Measurements from ENCODE around the gene PHLDA3. TPM values are rescaled to one million over a fixed set of nuclear protein-coding genes. Genes with fewer than 3 reads are reported as not detected.

PHLDA3 gene
- total RNA-seq, 1 experiment from 2014 or later: 10.5 TPM

GRCh38 chr1:201513498-201514243 lies 44.7 kb upstream of the PHLDA3 start:
- no peak overlapping the region for H3K4me3 ChIP-seq (ENCODE audit: low read depth, low read length)
- no peaks in the 10 kb centered on the region for H3K9me3 ChIP-seq
- no peak overlapping the region for H3K27ac Mint-ChIP-seq (ENCODE audit: unreplicated experiment)
- H3K36me3 ChIP-seq (ENCODE audit: control insufficient read depth, insufficient read depth, low read length): no peaks in the 10 kb centered on the region
- H3K27me3 Mint-ChIP-seq (ENCODE audit: insufficient read depth, unreplicated experiment): no peaks in the 10 kb centered on the region
- DNase-seq: no peak
- peaks cover 53% of the 10 kb centered on the region for H3K4me1 Mint-ChIP-seq (ENCODE audit: low read depth, unreplicated experiment)
- peaks cover 69% of the 10 kb centered on the region for H3K4me1 ChIP-seq
- H3K27me3 ChIP-seq (replicated peaks; ENCODE audit: control insufficient read depth, insufficient read depth, low read length): no peaks in the 10 kb centered on the region
- CTCF ChIA-PET: interaction anchor here (0.7 to 5.7 kb wide), 22 partner anchors 8 to 278 kb away, joined by 3 to 198 read pairs (median 6); partner anchors contain the start of gene PHLDA3
- intact Hi-C loops (cut with micrococcal nuclease; ENCODE audit: unreplicated experiment): loop anchor here (1.0 kb wide), 4 partner anchors 10 to 78 kb away; no protein-coding TSS in a partner anchor
- no TSS peak for BruUV-seq (replicated peaks)
- H3K9me3 Mint-ChIP-seq (ENCODE audit: unreplicated experiment): no peaks in the 10 kb centered on the region
- no peak overlapping the region for H3K4me3 Mint-ChIP-seq (ENCODE audit: unreplicated experiment)
- no peak for TF ChIP-seq CTCF (IDR thresholded peaks at IDR 0.05; ENCODE audit: insufficient read depth in 1 of 2, low read depth in 1 of 2, low read length in 1 of 2, severe bottlenecking in 1 of 2, unreplicated experiment in 1 of 2)
- POLR2A ChIA-PET: interaction anchor here (1.4 to 1.7 kb wide), 2 partner anchors 10 to 33 kb away, joined by 5 to 12 read pairs; no protein-coding TSS in a partner anchor
- no peaks in the 10 kb centered on the region for H3K36me3 Mint-ChIP-seq (ENCODE audit: insufficient read depth, unreplicated experiment)

GRCh38 chr1:201511941-201512539 lies 43.1 kb upstream of the PHLDA3 start:
- ChIA-PET POLR2A (interaction anchor here (1.4 to 1.7 kb wide), 2 partner anchors 9 to 32 kb away, joined by 5 to 12 read pairs; no protein-coding TSS in a partner anchor), CTCF (interaction anchor here (0.6 to 5.7 kb wide), 13 partner anchors 9 to 337 kb away, joined by 3 to 198 read pairs (median 5); no protein-coding TSS in a partner anchor)
- Mint-ChIP-seq H3K4me3 (ENCODE audit: unreplicated experiment) (no peak overlapping the region), H3K27ac (ENCODE audit: unreplicated experiment) (no peak overlapping the region), H3K4me1 (ENCODE audit: low read depth, unreplicated experiment) (peaks cover 43% of the 10 kb centered on the region), H3K36me3 (ENCODE audit: insufficient read depth, unreplicated experiment) (no peaks in the 10 kb centered on the region), H3K9me3 (ENCODE audit: unreplicated experiment) (no peaks in the 10 kb centered on the region), H3K27me3 (ENCODE audit: insufficient read depth, unreplicated experiment) (no peaks in the 10 kb centered on the region)
- H3K4me1 ChIP-seq: peaks cover 57% of the 10 kb centered on the region
- intact Hi-C loops (cut with micrococcal nuclease; ENCODE audit: unreplicated experiment): no loop called here
- TF ChIP-seq CTCF (IDR thresholded peaks at IDR 0.05; ENCODE audit: insufficient read depth in 1 of 2, low read depth in 1 of 2, low read length in 1 of 2, severe bottlenecking in 1 of 2, unreplicated experiment in 1 of 2): no peak
- BruUV-seq (replicated peaks): no TSS peak
- no peak for DNase-seq
- H3K27me3 ChIP-seq (replicated peaks; ENCODE audit: control insufficient read depth, insufficient read depth, low read length): no peaks in the 10 kb centered on the region
- H3K4me3 ChIP-seq (ENCODE audit: low read depth, low read length): no peak overlapping the region
- no peaks in the 10 kb centered on the region for H3K36me3 ChIP-seq (ENCODE audit: control insufficient read depth, insufficient read depth, low read length)
- H3K9me3 ChIP-seq: no peaks in the 10 kb centered on the region

GRCh38 chr1:201511396-201511940 lies 42.5 kb upstream of the PHLDA3 start:
- no TSS peak for BruUV-seq (replicated peaks)
- Histone ChIP-seq H3K36me3 (ENCODE audit: control insufficient read depth, insufficient read depth, low read length) (no peaks in the 10 kb centered on the region), H3K27me3 (replicated peaks; ENCODE audit: control insufficient read depth, insufficient read depth, low read length) (no peaks in the 10 kb centered on the region), H3K4me3 (ENCODE audit: low read depth, low read length) (no peak overlapping the region), H3K4me1 (peaks cover 51% of the 10 kb centered on the region), H3K9me3 (no peaks in the 10 kb centered on the region)
- DNase-seq: no peak
- Mint-ChIP-seq H3K4me1 (ENCODE audit: low read depth, unreplicated experiment) (peaks cover 39% of the 10 kb centered on the region), H3K4me3 (ENCODE audit: unreplicated experiment) (no peak overlapping the region), H3K36me3 (ENCODE audit: insufficient read depth, unreplicated experiment) (no peaks in the 10 kb centered on the region), H3K27ac (ENCODE audit: unreplicated experiment) (no peak overlapping the region), H3K9me3 (ENCODE audit: unreplicated experiment) (no peaks in the 10 kb centered on the region), H3K27me3 (ENCODE audit: insufficient read depth, unreplicated experiment) (no peaks in the 10 kb centered on the region)
- ChIA-PET POLR2A (no interaction called here), CTCF (interaction anchor here (0.6 to 5.7 kb wide), 10 partner anchors 8 to 337 kb away, joined by 3 to 198 read pairs (median 9); no protein-coding TSS in a partner anchor)
- no peak for TF ChIP-seq CTCF (IDR thresholded peaks at IDR 0.05; ENCODE audit: insufficient read depth in 1 of 2, low read depth in 1 of 2, low read length in 1 of 2, severe bottlenecking in 1 of 2, unreplicated experiment in 1 of 2)
- intact Hi-C loops (cut with micrococcal nuclease; ENCODE audit: unreplicated experiment): no loop called here
